H1 (cell line): ENCODE results near the gene ARL5A.

Source experiments
- CREB1 ChIP-seq: IDR thresholded peaks from 2 replicates; pipeline ENCODE4 v1.6.1; 2012; ENCODE audit warnings: inconsistent platforms
- EGR1 ChIP-seq: IDR thresholded peaks from 2 replicates; pipeline ENCODE4 v1.6.1; 2011; ENCODE audit warnings: low read depth, low read length, borderline replicate concordance
- EP300 ChIP-seq, 2 experiments: IDR thresholded peaks; 1 replicate in 1 of 2; 2 replicates in 1 of 2; pipeline ENCODE4 v1.6.1; 2011 to 2012; ENCODE audit warnings: low read depth in 2 of 2, low read length in 2 of 2, mild to moderate bottlenecking in 2 of 2, borderline replicate concordance in 1 of 2, inconsistent platforms in 1 of 2, moderate library complexity in 1 of 2
- GABPA ChIP-seq: IDR thresholded peaks from 2 replicates; pipeline ENCODE4 v1.6.1; 2011; ENCODE audit warnings: mild to moderate bottlenecking, low read length, moderate library complexity, borderline replicate concordance; ENCODE audit not compliant: insufficient read depth
- TAF1 ChIP-seq: IDR thresholded peaks from 2 replicates; pipeline ENCODE4 v1.6.1; 2011; ENCODE audit warnings: mild to moderate bottlenecking, low read depth, low read length
- TAF7 ChIP-seq: optimal IDR thresholded peaks from 2 replicates; pipeline ENCODE3; 2011; ENCODE audit warnings: low read depth, mild to moderate bottlenecking, inconsistent platforms, low read length, moderate library complexity, borderline replicate concordance
- TF ChIP-seq, protein P1 (sequence below): IDR thresholded peaks from 2 replicates; pipeline ENCODE4 v1.6.1; 2012; ENCODE audit warnings: low read length, inconsistent platforms
- TF ChIP-seq, protein P2 (sequence below), 3 experiments: IDR thresholded peaks; 1 replicate in 2 of 3; 2 replicates in 1 of 3; pipeline versions ENCODE4 v1.5.1 to v1.6.1; 2011; ENCODE audit warnings: low read length in 3 of 3, mild to moderate bottlenecking in 3 of 3, inconsistent platforms in 2 of 3, low read depth in 1 of 3, moderate library complexity in 1 of 3; ENCODE audit not compliant: insufficient read depth in 1 of 3; ENCODE audit errors: control extremely low read depth in 1 of 3
- TF ChIP-seq, protein P3 (sequence below): IDR thresholded peaks from 2 replicates; pipeline ENCODE4 v1.6.1; 2012; ENCODE audit warnings: inconsistent platforms

DNA sequence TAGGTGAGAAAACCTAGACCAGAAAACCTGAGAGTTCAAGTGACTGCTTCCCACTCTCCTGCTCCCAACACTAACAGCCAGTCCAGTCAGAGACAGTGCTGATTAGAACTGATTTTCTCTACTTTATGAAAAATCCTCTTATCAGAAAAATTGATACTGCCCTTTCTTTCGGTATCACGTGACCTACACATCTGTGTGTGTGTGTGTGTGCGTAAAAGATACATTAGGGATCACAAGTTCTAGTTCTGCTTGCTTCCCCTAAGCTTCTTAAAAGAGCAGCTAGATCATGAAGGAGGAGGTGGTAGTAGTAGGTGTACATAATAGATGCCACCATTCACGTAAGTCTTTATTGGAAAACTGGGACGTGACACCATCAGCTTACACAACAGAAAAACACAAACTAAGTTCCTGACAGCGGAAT lies 1.5 kb downstream of the ARL5A start:
- no peak for TF ChIP-seq TAF7
- TF ChIP-seq, protein P1, sequence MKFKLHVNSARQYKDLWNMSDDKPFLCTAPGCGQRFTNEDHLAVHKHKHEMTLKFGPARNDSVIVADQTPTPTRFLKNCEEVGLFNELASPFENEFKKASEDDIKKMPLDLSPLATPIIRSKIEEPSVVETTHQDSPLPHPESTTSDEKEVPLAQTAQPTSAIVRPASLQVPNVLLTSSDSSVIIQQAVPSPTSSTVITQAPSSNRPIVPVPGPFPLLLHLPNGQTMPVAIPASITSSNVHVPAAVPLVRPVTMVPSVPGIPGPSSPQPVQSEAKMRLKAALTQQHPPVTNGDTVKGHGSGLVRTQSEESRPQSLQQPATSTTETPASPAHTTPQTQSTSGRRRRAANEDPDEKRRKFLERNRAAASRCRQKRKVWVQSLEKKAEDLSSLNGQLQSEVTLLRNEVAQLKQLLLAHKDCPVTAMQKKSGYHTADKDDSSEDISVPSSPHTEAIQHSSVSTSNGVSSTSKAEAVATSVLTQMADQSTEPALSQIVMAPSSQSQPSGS, result no peak
- TF ChIP-seq, protein P2, sequence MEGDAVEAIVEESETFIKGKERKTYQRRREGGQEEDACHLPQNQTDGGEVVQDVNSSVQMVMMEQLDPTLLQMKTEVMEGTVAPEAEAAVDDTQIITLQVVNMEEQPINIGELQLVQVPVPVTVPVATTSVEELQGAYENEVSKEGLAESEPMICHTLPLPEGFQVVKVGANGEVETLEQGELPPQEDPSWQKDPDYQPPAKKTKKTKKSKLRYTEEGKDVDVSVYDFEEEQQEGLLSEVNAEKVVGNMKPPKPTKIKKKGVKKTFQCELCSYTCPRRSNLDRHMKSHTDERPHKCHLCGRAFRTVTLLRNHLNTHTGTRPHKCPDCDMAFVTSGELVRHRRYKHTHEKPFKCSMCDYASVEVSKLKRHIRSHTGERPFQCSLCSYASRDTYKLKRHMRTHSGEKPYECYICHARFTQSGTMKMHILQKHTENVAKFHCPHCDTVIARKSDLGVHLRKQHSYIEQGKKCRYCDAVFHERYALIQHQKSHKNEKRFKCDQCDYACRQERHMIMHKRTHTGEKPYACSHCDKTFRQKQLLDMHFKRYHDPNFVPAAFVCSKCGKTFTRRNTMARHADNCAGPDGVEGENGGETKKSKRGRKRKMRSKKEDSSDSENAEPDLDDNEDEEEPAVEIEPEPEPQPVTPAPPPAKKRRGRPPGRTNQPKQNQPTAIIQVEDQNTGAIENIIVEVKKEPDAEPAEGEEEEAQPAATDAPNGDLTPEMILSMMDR (IDR thresholded peaks at IDR 0.05; ENCODE audit: control extremely low read depth in 1 of 3, insufficient read depth in 1 of 3, low read depth in 1 of 3, low read length in 3 of 3), result no peak
- no peak for TF ChIP-seq TAF1
- no peak for TF ChIP-seq GABPA
- TF ChIP-seq, protein P3, sequence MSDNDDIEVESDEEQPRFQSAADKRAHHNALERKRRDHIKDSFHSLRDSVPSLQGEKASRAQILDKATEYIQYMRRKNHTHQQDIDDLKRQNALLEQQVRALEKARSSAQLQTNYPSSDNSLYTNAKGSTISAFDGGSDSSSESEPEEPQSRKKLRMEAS, result no peak
- no peak for TF ChIP-seq EP300 (IDR thresholded peaks at IDR 0.05; ENCODE audit: borderline replicate concordance in 1 of 2, low read depth in 2 of 2, low read length in 2 of 2)
- TF ChIP-seq CREB1, result no peak
- TF ChIP-seq EGR1, result no peak
